Endothelial cell of umbilical vein (primary cell): ENCODE data around the gene TBC1D3G.
"Not testable (repeated sequence)": the region's sequence is repeated elsewhere in the genome, so short reads cannot be mapped to it uniquely, and the experiment has no call there.

Source experiments
- FOS ChIP-seq: IDR thresholded peaks from 2 replicates; pipeline ENCODE4 v1.6.1; 2011; ENCODE audit warnings: mild to moderate bottlenecking, low read length, moderate library complexity, borderline replicate concordance; ENCODE audit not compliant: insufficient read depth
- TF ChIP-seq, protein P1 (sequence below), 2 donors: IDR thresholded peaks; 1 replicate in 1 of 2; 2 replicates in 1 of 2; pipeline ENCODE4 v1.5.1; 2011; ENCODE audit warnings: low read length in 2 of 2, mild to moderate bottlenecking in 2 of 2, moderate library complexity in 2 of 2, control low read depth in 1 of 2, inconsistent platforms in 1 of 2, low read depth in 1 of 2; ENCODE audit not compliant: insufficient read depth in 1 of 2; ENCODE audit errors: extremely low read depth in 1 of 2

DNA sequence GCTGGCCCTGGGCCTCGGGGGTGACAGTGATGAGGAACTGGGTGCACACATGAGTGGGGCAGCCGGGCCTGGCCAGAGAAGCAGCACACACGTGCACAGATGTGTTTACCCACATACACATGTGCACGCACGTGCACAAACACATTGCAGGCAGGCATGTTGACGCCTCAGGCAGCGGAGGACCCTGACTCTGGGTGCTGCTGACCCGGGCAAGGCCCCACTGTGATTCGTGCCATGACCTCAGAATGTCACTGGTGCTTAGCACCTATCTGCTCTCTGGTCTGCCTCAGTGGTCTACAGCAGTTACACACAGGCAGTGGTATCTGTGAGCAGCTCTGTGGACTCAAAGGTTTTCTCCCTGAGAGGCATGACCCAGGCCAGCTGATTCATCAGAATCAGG, at the start of gene TBC1D3G:
- TF ChIP-seq, protein P1, sequence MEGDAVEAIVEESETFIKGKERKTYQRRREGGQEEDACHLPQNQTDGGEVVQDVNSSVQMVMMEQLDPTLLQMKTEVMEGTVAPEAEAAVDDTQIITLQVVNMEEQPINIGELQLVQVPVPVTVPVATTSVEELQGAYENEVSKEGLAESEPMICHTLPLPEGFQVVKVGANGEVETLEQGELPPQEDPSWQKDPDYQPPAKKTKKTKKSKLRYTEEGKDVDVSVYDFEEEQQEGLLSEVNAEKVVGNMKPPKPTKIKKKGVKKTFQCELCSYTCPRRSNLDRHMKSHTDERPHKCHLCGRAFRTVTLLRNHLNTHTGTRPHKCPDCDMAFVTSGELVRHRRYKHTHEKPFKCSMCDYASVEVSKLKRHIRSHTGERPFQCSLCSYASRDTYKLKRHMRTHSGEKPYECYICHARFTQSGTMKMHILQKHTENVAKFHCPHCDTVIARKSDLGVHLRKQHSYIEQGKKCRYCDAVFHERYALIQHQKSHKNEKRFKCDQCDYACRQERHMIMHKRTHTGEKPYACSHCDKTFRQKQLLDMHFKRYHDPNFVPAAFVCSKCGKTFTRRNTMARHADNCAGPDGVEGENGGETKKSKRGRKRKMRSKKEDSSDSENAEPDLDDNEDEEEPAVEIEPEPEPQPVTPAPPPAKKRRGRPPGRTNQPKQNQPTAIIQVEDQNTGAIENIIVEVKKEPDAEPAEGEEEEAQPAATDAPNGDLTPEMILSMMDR (IDR thresholded peaks at IDR 0.05; ENCODE audit: extremely low read depth in 1 of 2, insufficient read depth in 1 of 2, low read depth in 1 of 2, low read length in 2 of 2) = not testable (repeated sequence)
- TF ChIP-seq FOS = not testable (repeated sequence)
